ENCODE data around the gene OR2B2.

The OR2B2 gene

DNA sequence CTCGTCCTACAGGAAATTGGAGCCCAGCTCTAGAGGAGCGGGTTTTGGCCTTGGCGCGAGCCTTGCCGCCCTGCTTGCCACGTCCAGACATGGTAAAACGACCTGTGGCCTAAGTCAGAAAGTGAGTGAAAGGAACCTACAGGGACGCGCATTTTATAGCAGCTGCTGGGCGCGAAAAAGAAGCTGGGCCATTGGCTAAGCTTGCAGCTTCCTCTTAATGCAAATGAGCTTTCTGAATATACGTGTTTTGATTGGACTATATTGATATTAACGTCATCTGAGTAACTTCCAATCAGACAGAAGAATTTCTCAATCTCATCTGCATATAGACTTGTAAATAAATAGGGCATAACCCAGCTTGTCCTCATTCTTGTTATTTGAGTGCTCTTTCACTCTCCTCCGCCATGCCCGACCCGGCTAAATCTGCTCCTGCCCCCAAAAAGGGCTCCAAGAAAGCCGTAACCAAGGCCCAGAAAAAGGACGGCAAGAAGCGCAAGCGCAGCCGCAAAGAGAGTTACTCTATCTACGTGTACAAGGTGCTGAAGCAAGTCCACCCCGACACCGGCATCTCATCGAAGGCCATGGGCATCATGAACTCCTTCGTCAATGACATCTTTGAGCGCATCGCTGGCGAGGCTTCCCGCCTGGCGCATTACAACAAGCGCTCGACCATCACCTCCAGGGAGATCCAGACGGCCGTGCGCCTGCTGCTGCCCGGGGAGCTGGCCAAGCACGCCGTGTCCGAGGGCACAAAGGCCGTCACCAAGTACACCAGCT lies 18.9 kb downstream of the OR2B2 start:
- H3K27ac ChIP-seq (ENCODE audit: extremely low read depth, low read depth, low read length) = peak overlapping the region; percentile 67; the same call in 1 of the 2 replicates
- H3K36me3 ChIP-seq (ENCODE audit: control insufficient read depth in 2 of 2, insufficient read depth in 1 of 2, low read length in 2 of 2) = no peaks in the 10 kb centered on the region
- CTCF ChIA-PET = interaction anchor here (0.7 to 5.9 kb wide), 7 partner anchors 21 to 793 kb away, joined by 3 to 37 read pairs (median 4); a partner anchor contains a TSS
- H3K4me3 ChIP-seq (ENCODE audit: low read depth, low read length) = peak overlapping the region; percentile 56
- no peaks in the 10 kb centered on the region for H3K9me3 ChIP-seq (ENCODE audit: control insufficient read depth, insufficient read depth, low read depth, low read length)
- peak; percentile 81 for TF ChIP-seq SCRT2 (tag by site-specific recombination; IDR thresholded peaks at IDR 0.05)
- TF ChIP-seq ZNF394 (tag by site-specific recombination; IDR thresholded peaks at IDR 0.05; ENCODE audit: borderline replicate concordance) = 0 out of 2 replicates have a peak, but pooled peaks have one; percentile 25
- TF ChIP-seq SP2 (tag by site-specific recombination; IDR thresholded peaks at IDR 0.05) = peak; percentile 55
- TF ChIP-seq MYNN (tag by site-specific recombination; IDR thresholded peaks at IDR 0.05; ENCODE audit: borderline replicate concordance) = no peak
- TF ChIP-seq, protein P1, sequence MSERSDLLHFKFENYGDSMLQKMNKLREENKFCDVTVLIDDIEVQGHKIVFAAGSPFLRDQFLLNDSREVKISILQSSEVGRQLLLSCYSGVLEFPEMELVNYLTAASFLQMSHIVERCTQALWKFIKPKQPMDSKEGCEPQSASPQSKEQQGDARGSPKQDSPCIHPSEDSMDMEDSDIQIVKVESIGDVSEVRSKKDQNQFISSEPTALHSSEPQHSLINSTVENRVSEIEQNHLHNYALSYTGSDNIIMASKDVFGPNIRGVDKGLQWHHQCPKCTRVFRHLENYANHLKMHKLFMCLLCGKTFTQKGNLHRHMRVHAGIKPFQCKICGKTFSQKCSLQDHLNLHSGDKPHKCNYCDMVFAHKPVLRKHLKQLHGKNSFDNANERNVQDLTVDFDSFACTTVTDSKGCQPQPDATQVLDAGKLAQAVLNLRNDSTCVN (tag by site-specific recombination; optimal IDR thresholded peaks at IDR 0.05) = peak; percentile 26
- TF ChIP-seq ZNF600 (tag by site-specific recombination; IDR thresholded peaks at IDR 0.05) = peak; percentile 12; the same call in 1 of the 2 replicates
- no peak for TF ChIP-seq ZNF174 (tag by site-specific recombination; IDR thresholded peaks at IDR 0.05)
- no peak for TF ChIP-seq ZNF473 (tag by site-specific recombination; IDR thresholded peaks at IDR 0.05)
- TF ChIP-seq ZNF140 (tag by site-specific recombination; IDR thresholded peaks at IDR 0.05) = no peak
- peak; percentile 15; the same call in 1 of the 2 replicates for TF ChIP-seq ZNF501 (tag by site-specific recombination; IDR thresholded peaks at IDR 0.05)
- TF ChIP-seq ZNF16 (tag by site-specific recombination; IDR thresholded peaks at IDR 0.05; ENCODE audit: low read depth) = no peak
- no peak for TF ChIP-seq ZNF621 (tag by site-specific recombination; IDR thresholded peaks at IDR 0.05)
- peak; percentile 54; the same call in 1 of the 2 replicates for TF ChIP-seq PBX3 (CRISPR knock-in tag; IDR thresholded peaks at IDR 0.05)
- no peak for TF ChIP-seq ZNF354C (tag by site-specific recombination; IDR thresholded peaks at IDR 0.05; ENCODE audit: borderline replicate concordance, low read depth)
- TF ChIP-seq, protein P2, sequence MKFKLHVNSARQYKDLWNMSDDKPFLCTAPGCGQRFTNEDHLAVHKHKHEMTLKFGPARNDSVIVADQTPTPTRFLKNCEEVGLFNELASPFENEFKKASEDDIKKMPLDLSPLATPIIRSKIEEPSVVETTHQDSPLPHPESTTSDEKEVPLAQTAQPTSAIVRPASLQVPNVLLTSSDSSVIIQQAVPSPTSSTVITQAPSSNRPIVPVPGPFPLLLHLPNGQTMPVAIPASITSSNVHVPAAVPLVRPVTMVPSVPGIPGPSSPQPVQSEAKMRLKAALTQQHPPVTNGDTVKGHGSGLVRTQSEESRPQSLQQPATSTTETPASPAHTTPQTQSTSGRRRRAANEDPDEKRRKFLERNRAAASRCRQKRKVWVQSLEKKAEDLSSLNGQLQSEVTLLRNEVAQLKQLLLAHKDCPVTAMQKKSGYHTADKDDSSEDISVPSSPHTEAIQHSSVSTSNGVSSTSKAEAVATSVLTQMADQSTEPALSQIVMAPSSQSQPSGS (tag by site-specific recombination; IDR thresholded peaks at IDR 0.05; ENCODE audit: low read depth) = no peak
- TF ChIP-seq ZNF776 (tag by site-specific recombination; IDR thresholded peaks at IDR 0.05; ENCODE audit: borderline replicate concordance) = no peak
- TF ChIP-seq ZNF707 (tag by site-specific recombination; IDR thresholded peaks at IDR 0.05) = no peak
- no peak for TF ChIP-seq ZNF391 (tag by site-specific recombination; IDR thresholded peaks at IDR 0.05; ENCODE audit: borderline replicate concordance, low read depth)
- TF ChIP-seq ZXDB (tag by site-specific recombination; IDR thresholded peaks at IDR 0.05) = 0 out of 2 replicates have a peak, but pooled peaks have one; percentile 26
- peak; percentile 40 for TF ChIP-seq SETDB1 (IDR thresholded peaks at IDR 0.05; ENCODE audit: insufficient read length, low read length)
- TF ChIP-seq ZNF624 (tag by site-specific recombination; IDR thresholded peaks at IDR 0.05) = no peak
- no peak for TF ChIP-seq ZNF670 (tag by site-specific recombination; IDR thresholded peaks at IDR 0.05; ENCODE audit: low read depth)
- no peak for TF ChIP-seq ZBTB17 (tag by site-specific recombination; IDR thresholded peaks at IDR 0.05)
- TF ChIP-seq ZNF184 (tag by site-specific recombination; IDR thresholded peaks at IDR 0.05) = no peak
- no peak for TF ChIP-seq ZNF121 (tag by site-specific recombination; IDR thresholded peaks at IDR 0.05)
- TF ChIP-seq ZBTB6 (tag by site-specific recombination; IDR thresholded peaks at IDR 0.05) = 0 out of 2 replicates have a peak, but pooled peaks have one; percentile 19
- no peak for TF ChIP-seq ZEB2 (tag by site-specific recombination; IDR thresholded peaks at IDR 0.05)
- POLR2A ChIA-PET = interaction anchor here (0.5 to 6.4 kb wide), 36 partner anchors 9 to 1861 kb away, joined by 3 to 202 read pairs (median 5); partner anchors contain the start of genes ZKSCAN8, ZNF165 and ZSCAN16
- H3K4me1 ChIP-seq (ENCODE audit: control insufficient read depth, insufficient read depth, low read length) = no peaks in the 10 kb centered on the region

Measured in HEK293 (cell line).